Upper lobe of left lung (tissue), 6 donors: Measurements from ENCODE around the gene TFEB. TPM values are rescaled to one million over a fixed set of nuclear protein-coding genes. Genes with fewer than 3 reads are reported as not detected.
A peak's percentile ranks its signal among the peaks of the same experiment; 100 is the strongest.

Experiments used
- ATAC-seq, 2 donors: fragments of 200-7000 bp; cut with Tn5 transposase; one replicate each; pipeline ENCODE4 v1.9.1; 2022; ENCODE audit warnings: mild to moderate bottlenecking in 2 of 2, moderate library complexity in 2 of 2; ENCODE audit not compliant: low FRiP score in 2 of 2
- DNase-seq, 2 donors: peaks; one replicate each; pipeline ENCODE4 v3.0.0-alpha.2; 2019 to 2020
- H3K27ac ChIP-seq, 4 donors: fragments of 200-600 bp; sonication (generic); one replicate each; pipeline ENCODE4 v1.5.1; 2016 to 2019
- H3K27me3 ChIP-seq, 4 donors: fragments of 200-600 bp; sonication (generic); one replicate each; pipeline ENCODE4 v1.5.1; 2017 to 2019
- H3K36me3 ChIP-seq, 4 donors: fragments of 200-600 bp; sonication (generic); one replicate each; pipeline ENCODE4 v1.5.1; 2016 to 2019
- H3K4me1 ChIP-seq, 4 donors: fragments of 200-600 bp; sonication (generic); one replicate each; pipeline ENCODE4 v1.5.1; 2018 to 2019
- H3K4me3 ChIP-seq, 4 donors: fragments of 200-600 bp; sonication (generic); one replicate each; pipeline ENCODE4 v1.5.1; 2017 to 2019; ENCODE audit warnings: mild to moderate bottlenecking in 2 of 4, moderate library complexity in 1 of 4
- H3K9me3 ChIP-seq, 4 donors: fragments of 200-600 bp; sonication (generic); one replicate each; pipeline ENCODE4 v1.5.1; 2018 to 2019
- EP300 ChIP-seq, 4 donors: sonication (generic); formaldehyde crosslinking; IDR thresholded peaks; one replicate each; pipeline ENCODE4 v1.5.1; 2017; ENCODE audit warnings: antibody characterized with exemption in 4 of 4, control low read depth in 2 of 4
- POLR2A ChIP-seq, 4 donors: fragments of 450-650 bp; IDR thresholded peaks; one replicate each; pipeline ENCODE4 v1.5.1; 2016 to 2017; ENCODE audit warnings: antibody characterized with exemption in 4 of 4, mild to moderate bottlenecking in 2 of 4
- POLR2AphosphoS5 ChIP-seq, 2 donors: sonication (generic); formaldehyde crosslinking; IDR thresholded peaks; one replicate each; pipeline ENCODE4 v1.5.1; 2017; ENCODE audit warnings: antibody characterized with exemption in 2 of 2
- WGBS, 2 donors: methylation state at CpG; one replicate each; pipeline ENCODE4 v1.1.5; 2017 to 2018; 5-methylcytosine and 5-hydroxymethylcytosine counted together
- total RNA-seq, 6 donors: library from RNA; depleted of rRNA in 4 of 6; stranded (reverse); fragments of >200 nt in 4 of 6; gene quantifications; one replicate each; pipeline versions ENCODE4 v1.1.0 to v1.2.1, GENCODE V29; 2016 to 2021
- TF ChIP-seq, protein P1 (sequence below), 6 experiments: fragments of 450-650 bp in 4 of 6; fragments of 200-600 bp in 2 of 6; sonication (generic) in 2 of 6; IDR thresholded peaks; one replicate each; pipeline ENCODE4 v1.5.1; 2016 to 2019; ENCODE audit warnings: antibody characterized with exemption in 6 of 6
- donor health status: DM: no; HTN: no; CAD: no; lungs with moderate emphysema.
- donor health status: DM: no; HTN: yes; CAD: no; lungs with severe emphysema.

Gene TFEB
- total RNA-seq, 6 donors from 2014 or later: 20.2 to 46.0 (median 27.3) TPM

DNA sequence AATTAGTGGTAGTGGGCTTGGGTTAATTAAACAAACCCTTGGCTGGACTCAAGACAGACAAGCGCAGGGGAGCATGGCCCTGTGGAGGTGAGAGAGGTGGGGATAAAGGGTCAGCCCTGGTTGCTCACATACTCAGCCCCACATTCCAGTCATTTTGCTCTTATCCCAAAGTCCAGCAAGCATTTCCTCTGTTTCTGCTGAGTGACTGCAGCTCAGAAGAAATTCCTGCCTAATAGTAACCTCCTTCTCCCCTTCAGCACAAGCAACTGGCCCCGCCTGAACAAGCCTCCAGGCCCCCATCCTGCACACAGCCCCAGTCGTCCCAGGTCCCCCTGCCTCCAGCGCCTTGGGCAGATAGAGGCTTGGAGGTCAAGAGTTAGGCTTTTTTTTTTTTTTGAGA, 3.6 kb upstream of the TFEB start:
- DNase-seq: no peak
- 87 to 94% methylated on average over 4 of the region's 4 CpGs for WGBS, 2 donors
- H3K27me3 ChIP-seq: no peaks in the 10 kb centered on the region
- no peaks in the 10 kb centered on the region for H3K36me3 ChIP-seq
- peaks cover 6 to 19% (median 14%) of the 10 kb centered on the region in 4 donors for H3K4me1 ChIP-seq
- no peak overlapping the region for H3K4me3 ChIP-seq
- H3K27ac ChIP-seq: no peak overlapping the region
- no peak for TF ChIP-seq POLR2AphosphoS5 (IDR thresholded peaks at IDR 0.05)
- TF ChIP-seq, protein P1, sequence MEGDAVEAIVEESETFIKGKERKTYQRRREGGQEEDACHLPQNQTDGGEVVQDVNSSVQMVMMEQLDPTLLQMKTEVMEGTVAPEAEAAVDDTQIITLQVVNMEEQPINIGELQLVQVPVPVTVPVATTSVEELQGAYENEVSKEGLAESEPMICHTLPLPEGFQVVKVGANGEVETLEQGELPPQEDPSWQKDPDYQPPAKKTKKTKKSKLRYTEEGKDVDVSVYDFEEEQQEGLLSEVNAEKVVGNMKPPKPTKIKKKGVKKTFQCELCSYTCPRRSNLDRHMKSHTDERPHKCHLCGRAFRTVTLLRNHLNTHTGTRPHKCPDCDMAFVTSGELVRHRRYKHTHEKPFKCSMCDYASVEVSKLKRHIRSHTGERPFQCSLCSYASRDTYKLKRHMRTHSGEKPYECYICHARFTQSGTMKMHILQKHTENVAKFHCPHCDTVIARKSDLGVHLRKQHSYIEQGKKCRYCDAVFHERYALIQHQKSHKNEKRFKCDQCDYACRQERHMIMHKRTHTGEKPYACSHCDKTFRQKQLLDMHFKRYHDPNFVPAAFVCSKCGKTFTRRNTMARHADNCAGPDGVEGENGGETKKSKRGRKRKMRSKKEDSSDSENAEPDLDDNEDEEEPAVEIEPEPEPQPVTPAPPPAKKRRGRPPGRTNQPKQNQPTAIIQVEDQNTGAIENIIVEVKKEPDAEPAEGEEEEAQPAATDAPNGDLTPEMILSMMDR (IDR thresholded peaks at IDR 0.05): no peak
- TF ChIP-seq EP300 (IDR thresholded peaks at IDR 0.05): no peak
- TF ChIP-seq POLR2A (IDR thresholded peaks at IDR 0.05): no peak
- no peak for ATAC-seq
- H3K9me3 ChIP-seq: no peaks in the 10 kb centered on the region

DNA sequence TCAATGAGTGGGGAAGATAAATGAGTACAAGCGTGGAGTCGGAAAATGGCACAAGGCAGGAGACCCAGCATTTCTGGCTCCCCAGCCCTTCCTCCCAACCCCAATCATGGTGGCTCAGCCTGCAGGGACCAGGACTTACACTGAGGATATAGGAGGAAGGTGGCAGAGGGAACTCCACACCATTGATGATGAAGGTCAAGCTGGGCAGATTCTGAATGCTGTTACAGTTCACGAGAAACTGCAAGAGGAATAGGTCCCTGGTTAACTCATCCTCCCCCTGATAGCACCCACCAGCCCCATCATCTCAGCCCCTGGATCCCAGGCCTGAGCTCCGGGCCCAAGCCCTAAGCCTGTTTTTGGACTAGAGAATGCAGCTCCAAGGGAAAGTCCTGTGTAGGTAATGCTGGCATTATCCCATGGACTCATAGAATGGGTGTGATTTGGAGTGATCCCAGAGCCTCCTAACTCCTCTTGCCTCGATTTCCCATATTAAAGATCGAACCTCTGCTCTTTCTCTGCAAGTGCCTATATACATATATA, 2.3 kb upstream of the TFEB start:
- peaks cover 19 to 33% (median 25%) of the 10 kb centered on the region in 4 donors for H3K4me1 ChIP-seq
- no peak overlapping the region for H3K27ac ChIP-seq
- H3K27me3 ChIP-seq: no peaks in the 10 kb centered on the region
- no peaks in the 10 kb centered on the region for H3K36me3 ChIP-seq
- 93 to 94% methylated on average over 5 to 6 of the region's 6 CpGs for WGBS, 2 donors
- H3K9me3 ChIP-seq: no peaks in the 10 kb centered on the region
- TF ChIP-seq POLR2A (IDR thresholded peaks at IDR 0.05) (no peak), EP300 (IDR thresholded peaks at IDR 0.05) (no peak), POLR2AphosphoS5 (IDR thresholded peaks at IDR 0.05) (no peak)
- TF ChIP-seq, protein P1 (IDR thresholded peaks at IDR 0.05): no peak
- no peak for ATAC-seq
- no peak for DNase-seq
- no peak overlapping the region for H3K4me3 ChIP-seq

DNA sequence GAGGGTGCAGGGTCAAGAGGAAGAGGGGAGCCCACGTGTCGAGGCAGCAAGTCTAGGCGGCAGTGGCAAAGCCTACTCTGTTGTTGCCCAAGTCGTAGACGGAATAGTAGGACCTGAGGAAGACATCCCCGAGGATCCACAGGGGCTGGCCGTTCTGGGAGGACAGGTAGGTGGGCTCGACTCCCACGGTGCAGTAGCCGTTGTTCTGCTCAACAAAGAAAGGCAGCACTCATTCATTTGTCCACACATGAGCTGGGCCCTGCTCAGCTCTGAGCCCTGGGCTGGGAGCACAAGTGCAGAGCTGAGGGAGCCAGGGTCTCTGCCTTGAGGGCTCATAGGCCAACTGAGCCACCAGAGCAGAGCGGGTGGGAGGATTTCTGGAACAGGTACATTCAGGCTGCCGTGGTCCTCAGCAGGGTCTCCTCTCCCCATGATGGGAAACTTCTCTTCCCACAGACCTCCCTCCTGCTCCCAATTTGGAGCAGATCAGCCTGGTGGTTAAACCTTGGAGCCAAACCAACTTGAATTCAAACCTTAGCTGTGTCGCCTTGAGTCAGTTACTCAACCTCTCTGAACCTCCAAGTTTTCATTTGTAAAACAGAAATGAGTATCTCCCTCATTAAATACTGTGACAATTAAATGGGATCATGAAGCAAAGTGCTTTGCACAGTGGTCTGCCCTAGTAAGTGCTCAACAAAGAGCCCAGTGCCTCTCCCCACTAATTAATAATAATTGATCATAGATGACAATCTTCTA, 1.6 kb upstream of the TFEB start:
- Histone ChIP-seq H3K27ac (no peak overlapping the region), H3K9me3 (no peaks in the 10 kb centered on the region), H3K36me3 (no peaks in the 10 kb centered on the region), H3K4me3 (peak overlapping the region in 1 of 4 donors; percentile 98), H3K4me1 (peaks cover 24 to 37% (median 29%) of the 10 kb centered on the region in 4 donors), H3K27me3 (no peaks in the 10 kb centered on the region)
- DNase-seq (no peak), ATAC-seq (no peak)
- 87 to 89% methylated on average over 11 to 13 of the region's 13 CpGs for WGBS, 2 donors
- no peak for TF ChIP-seq EP300 (IDR thresholded peaks at IDR 0.05)
- TF ChIP-seq POLR2AphosphoS5 (IDR thresholded peaks at IDR 0.05): no peak
- TF ChIP-seq POLR2A (IDR thresholded peaks at IDR 0.05): no peak
- TF ChIP-seq, protein P1 (IDR thresholded peaks at IDR 0.05): no peak

DNA sequence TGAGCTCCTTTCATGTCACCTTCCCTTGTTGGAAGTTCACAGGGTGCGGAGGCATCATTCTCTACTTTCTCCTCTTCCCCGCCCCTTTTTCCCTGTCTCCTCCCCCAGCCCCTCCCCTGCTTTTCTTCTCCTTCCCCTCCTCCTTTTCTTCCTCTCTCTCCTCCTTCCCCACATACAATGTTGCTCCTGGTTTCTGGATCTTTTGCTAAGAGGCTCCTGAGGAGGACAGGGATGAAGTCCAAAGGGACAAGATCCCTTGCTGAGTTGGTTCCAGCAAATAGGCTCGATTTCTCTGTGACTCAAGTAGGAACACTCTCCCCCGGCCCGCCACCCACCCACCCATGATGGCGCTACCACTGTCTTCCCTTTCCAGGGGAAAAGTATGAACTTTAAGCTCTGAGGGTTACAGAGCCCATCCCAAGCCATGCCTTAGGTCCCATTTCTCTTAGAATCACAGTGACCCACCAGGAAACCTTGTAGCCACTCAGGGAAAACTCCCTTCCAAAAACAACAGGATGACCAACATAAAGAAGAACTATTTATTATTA, 852 bp upstream of the TFEB start:
- H3K36me3 ChIP-seq: peaks cover 0 to 2% (median 0%) of the 10 kb centered on the region in 4 donors
- TF ChIP-seq, protein P1 (IDR thresholded peaks at IDR 0.05): no peak
- TF ChIP-seq EP300 (IDR thresholded peaks at IDR 0.05): no peak
- TF ChIP-seq POLR2A (IDR thresholded peaks at IDR 0.05): no peak
- no peak for TF ChIP-seq POLR2AphosphoS5 (IDR thresholded peaks at IDR 0.05)
- DNase-seq: no peak
- H3K9me3 ChIP-seq: no peaks in the 10 kb centered on the region
- ATAC-seq: no peak
- peaks cover 25 to 39% (median 27%) of the 10 kb centered on the region in 4 donors for H3K4me1 ChIP-seq
- peak overlapping the region in 1 of 4 donors; percentile 99 for H3K27ac ChIP-seq
- no peaks in the 10 kb centered on the region for H3K27me3 ChIP-seq
- WGBS, 2 donors: 67 to 76% methylated on average over 6 of the region's 6 CpGs
- peak overlapping the region in 3 of 4 donors; percentile 89 to 98 (median 97) for H3K4me3 ChIP-seq
